ENCODE measurements around the gene CBFB.
A peak's percentile ranks its signal among the peaks of the same experiment; 100 is the strongest.
"Not testable (repeated sequence)": the region's sequence is repeated elsewhere in the genome, so short reads cannot be mapped to it uniquely, and the experiment has no call there.

Gene CBFB

DNA sequence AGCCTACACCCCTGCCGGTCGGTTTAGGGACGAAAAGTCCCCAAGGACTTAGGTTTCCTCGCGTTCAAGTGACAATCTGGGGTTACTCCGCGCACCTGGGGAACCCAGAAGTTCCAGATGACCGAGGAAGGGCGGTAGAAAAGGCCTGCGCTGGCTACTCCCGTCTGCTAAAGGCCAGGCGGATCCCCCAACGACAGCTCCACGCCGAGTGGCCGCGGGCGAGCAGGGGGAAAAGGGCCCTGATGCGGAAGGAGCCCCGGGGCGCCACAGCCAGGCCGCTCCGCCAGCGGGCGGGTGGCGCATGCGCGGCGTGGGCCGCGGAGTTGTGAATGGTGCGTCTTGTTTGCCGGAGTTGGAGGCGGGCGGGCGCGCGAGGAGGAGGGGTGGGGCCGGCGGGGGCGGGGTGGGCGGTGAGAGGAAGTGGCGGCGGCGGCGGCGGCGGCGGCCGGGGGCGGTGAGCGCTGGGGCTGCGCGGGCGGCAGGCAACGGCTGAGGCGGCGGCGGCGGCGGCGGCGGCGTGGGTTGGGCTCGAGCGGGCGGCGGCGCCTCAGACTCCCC is at the start of gene CBFB:
Gene CBFB, plus strand, starts transcription at position 454 of the 558 bp plus-strand sequence. CDS start 259 bp downstream, outside the sequence.
- TF ChIP-seq, protein P1, sequence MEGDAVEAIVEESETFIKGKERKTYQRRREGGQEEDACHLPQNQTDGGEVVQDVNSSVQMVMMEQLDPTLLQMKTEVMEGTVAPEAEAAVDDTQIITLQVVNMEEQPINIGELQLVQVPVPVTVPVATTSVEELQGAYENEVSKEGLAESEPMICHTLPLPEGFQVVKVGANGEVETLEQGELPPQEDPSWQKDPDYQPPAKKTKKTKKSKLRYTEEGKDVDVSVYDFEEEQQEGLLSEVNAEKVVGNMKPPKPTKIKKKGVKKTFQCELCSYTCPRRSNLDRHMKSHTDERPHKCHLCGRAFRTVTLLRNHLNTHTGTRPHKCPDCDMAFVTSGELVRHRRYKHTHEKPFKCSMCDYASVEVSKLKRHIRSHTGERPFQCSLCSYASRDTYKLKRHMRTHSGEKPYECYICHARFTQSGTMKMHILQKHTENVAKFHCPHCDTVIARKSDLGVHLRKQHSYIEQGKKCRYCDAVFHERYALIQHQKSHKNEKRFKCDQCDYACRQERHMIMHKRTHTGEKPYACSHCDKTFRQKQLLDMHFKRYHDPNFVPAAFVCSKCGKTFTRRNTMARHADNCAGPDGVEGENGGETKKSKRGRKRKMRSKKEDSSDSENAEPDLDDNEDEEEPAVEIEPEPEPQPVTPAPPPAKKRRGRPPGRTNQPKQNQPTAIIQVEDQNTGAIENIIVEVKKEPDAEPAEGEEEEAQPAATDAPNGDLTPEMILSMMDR (IDR thresholded peaks at IDR 0.05; ENCODE audit: low read depth, low read length), result no peak
- DNase-seq (ENCODE audit: low read depth, low spot score), result peak; percentile 91
- H3K4me3 ChIP-seq (ENCODE audit: low read depth, low read length), result peak within 1 kb of the TSS; percentile 76
- in situ Hi-C loops (cut with HindIII; ENCODE audit: low sequenced_read_pairs), result no loop called here

GRCh38 chr16:66983033-66983432 is 45.9 kb upstream of the CBFB start:
- in situ Hi-C loops (cut with HindIII; ENCODE audit: low sequenced_read_pairs), result no loop called here
- TF ChIP-seq, protein P1 (IDR thresholded peaks at IDR 0.05; ENCODE audit: low read depth, low read length), result no peak
- no peak overlapping the region for H3K4me3 ChIP-seq (ENCODE audit: low read depth, low read length)
- no peak for DNase-seq (ENCODE audit: low read depth, low spot score)

- no peak for DNase-seq (ENCODE audit: low read depth, low spot score)
Measured at GRCh38 chr16:66984892-66985311, 44.0 kb upstream of the CBFB start.

DNA sequence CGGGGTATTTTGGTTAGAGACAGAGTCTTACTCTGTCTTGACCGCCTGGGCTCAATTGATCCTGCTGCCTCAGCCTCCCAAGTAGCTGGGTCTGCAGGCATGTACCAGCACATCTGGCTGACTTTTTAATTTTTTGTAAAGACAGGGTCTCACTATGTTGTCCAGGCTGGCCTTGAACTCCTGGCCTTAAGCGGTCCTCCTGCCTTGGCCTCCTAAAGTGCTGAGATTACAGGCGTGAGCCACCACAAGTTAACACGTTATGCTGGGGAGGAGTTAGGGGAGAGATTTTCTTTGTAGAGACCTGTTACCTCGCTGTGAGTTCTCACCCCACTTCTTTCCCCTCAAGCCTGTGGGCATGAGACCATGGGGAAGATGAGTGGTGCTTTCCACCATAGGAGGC is 42.4 kb upstream of the CBFB start:
- no peak overlapping the region for H3K4me3 ChIP-seq (ENCODE audit: low read depth, low read length)
- in situ Hi-C loops (cut with HindIII; ENCODE audit: low sequenced_read_pairs), result no loop called here
- TF ChIP-seq, protein P1 (IDR thresholded peaks at IDR 0.05; ENCODE audit: low read depth, low read length), result no peak
- DNase-seq (ENCODE audit: low read depth, low spot score), result no peak

More at GRCh38 chr16:66984892-66985311, 44.0 kb upstream of the CBFB start:
- H3K4me3 ChIP-seq (ENCODE audit: low read depth, low read length), result no peak overlapping the region
- TF ChIP-seq, protein P1 (IDR thresholded peaks at IDR 0.05; ENCODE audit: low read depth, low read length), result no peak
- in situ Hi-C loops (cut with HindIII; ENCODE audit: low sequenced_read_pairs), result no loop called here

DNA sequence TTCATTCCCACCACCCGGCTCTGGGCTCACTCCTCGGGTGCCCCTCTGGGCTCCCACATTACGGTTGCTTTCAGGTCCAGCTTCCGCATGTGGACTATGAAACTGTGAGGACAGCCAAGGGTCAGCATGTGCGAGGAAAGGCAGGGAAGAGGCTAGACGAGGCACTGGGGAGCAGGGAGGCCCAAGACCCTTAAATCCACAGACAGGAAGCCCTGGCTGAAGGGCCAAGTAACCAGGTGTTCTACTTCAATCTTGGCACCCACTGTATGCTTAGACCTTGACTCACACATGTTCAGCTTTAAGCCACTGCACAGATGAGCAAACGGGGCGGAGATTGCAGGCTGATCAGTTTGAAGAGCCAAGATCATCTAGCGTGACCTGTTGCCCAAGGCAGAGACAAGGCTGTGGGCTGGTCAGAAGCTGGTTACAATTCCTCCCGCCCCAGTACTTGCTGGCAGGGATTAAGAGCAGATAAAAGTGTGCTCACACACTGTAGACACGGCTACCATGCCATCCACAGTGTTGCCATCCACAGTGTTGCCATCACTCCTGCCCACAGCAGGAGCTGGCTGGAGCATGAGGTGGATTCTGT is 40.7 kb upstream of the CBFB start, which contains the start of gene CES4A:
Gene CES4A, plus strand, starts transcription at position 393 of the 592 bp plus-strand sequence. Its CDS starts 184 bp downstream, at position 577.
- in situ Hi-C loops (cut with HindIII; ENCODE audit: low sequenced_read_pairs), result no loop called here
- TF ChIP-seq, protein P1 (IDR thresholded peaks at IDR 0.05; ENCODE audit: low read depth, low read length), result no peak
- no peak for DNase-seq (ENCODE audit: low read depth, low spot score)
- H3K4me3 ChIP-seq (ENCODE audit: low read depth, low read length), result no peak within 1 kb of the TSS

DNA sequence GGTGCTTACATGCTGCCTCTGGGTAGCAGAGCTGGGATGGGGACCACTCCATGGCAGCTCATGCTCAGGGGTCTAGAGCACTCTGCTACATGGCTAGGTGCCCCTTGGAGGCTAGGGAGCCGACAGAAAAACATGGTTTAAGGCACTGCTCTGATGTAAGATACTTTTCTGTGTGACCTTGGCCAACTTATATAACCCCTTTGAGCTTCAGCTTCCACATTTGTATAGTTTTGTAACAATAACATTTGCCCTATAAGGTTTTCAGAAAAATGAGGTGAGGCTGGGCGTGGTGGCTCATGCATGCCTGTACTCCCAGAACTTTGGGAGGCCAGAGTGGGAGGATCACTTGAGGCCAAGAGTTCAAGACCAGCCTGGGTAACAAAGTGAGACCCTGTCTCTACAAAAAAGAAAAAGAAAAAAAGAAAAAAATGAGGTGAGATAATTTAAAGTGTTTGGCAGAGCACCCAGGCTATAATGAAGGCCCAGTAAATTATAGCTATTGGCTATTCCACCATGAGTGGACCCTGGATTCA is 37.3 kb upstream of the CBFB start:
- TF ChIP-seq, protein P1 (IDR thresholded peaks at IDR 0.05; ENCODE audit: low read depth, low read length), result no peak
- no peak overlapping the region for H3K4me3 ChIP-seq (ENCODE audit: low read depth, low read length)
- in situ Hi-C loops (cut with HindIII; ENCODE audit: low sequenced_read_pairs), result no loop called here
- no peak for DNase-seq (ENCODE audit: low read depth, low spot score)

- in situ Hi-C loops (cut with HindIII; ENCODE audit: low sequenced_read_pairs); DNase-seq (ENCODE audit: low read depth, low spot score); H3K4me3 ChIP-seq (ENCODE audit: low read depth, low read length): not testable (repeated sequence)
Measured at GRCh38 chr16:66993558-66993957, 35.4 kb upstream of the CBFB start.
